HepG2 (cell line): ENCODE data around the gene BSN. TPM values are rescaled to one million over a fixed set of nuclear protein-coding genes. Genes with fewer than 3 reads are reported as not detected.

Source experiments
- FOXO1 ChIP-seq: sonication (generic); formaldehyde crosslinking; IDR thresholded peaks from 2 replicates; pipeline ENCODE4 v1.4.0; 2020; ENCODE audit warnings: missing genetic modification reagents
- HNRNPUL1 ChIP-seq: fragments of 200-400 bp; formaldehyde crosslinking; IDR thresholded peaks from 2 replicates; pipeline ENCODE4 v1.6.1; 2017; ENCODE audit warnings: low read depth, mild to moderate bottlenecking, low read length, moderate library complexity
- KLF11 ChIP-seq: IDR thresholded peaks from 2 replicates; pipeline ENCODE4 v1.6.1; 2016; ENCODE audit warnings: missing compliant biosample characterization
- MIXL1 ChIP-seq: IDR thresholded peaks from 2 replicates; pipeline ENCODE4 v1.6.1; 2016
- PPARG ChIP-seq: conservative IDR thresholded peaks from 2 replicates; pipeline ENCODE4 v1.6.1; 2016; ENCODE audit warnings: missing biosample characterization, missing genetic modification reagents
- SIN3A ChIP-seq: IDR thresholded peaks from 2 replicates; pipeline ENCODE4 v1.6.1; 2011; ENCODE audit warnings: low read depth, mild to moderate bottlenecking, control low read depth, low read length, borderline replicate concordance
- SOX13 ChIP-seq, 3 experiments: fragments of 450-650 bp in 1 of 3; sonication (generic) in 1 of 3; formaldehyde crosslinking in 1 of 3; IDR thresholded peaks in 2 of 3; conservative IDR thresholded peaks in 1 of 3; 2 replicates each; pipeline versions ENCODE4 v1.5.0 to v1.6.1; 2016 to 2020; ENCODE audit warnings: antibody characterized with exemption in 1 of 3, mild to moderate bottlenecking in 1 of 3, missing compliant biosample characterization in 1 of 3, missing genetic modification reagents in 1 of 3, moderate library complexity in 1 of 3
- SRSF9 ChIP-seq: fragments of 200-400 bp; formaldehyde crosslinking; IDR thresholded peaks from 2 replicates; pipeline ENCODE4 v1.6.1; 2018; ENCODE audit warnings: borderline replicate concordance, mild to moderate bottlenecking, low read depth, low read length; ENCODE audit not compliant: insufficient read depth, poor library complexity, severe bottlenecking
- YEATS2 ChIP-seq: sonication (generic); formaldehyde crosslinking; IDR thresholded peaks from 2 replicates; pipeline ENCODE4 v1.4.0; 2020; ENCODE audit warnings: missing genetic modification reagents, borderline replicate concordance
- ZBTB7B ChIP-seq: sonication (generic); formaldehyde crosslinking; IDR thresholded peaks from 2 replicates; pipeline ENCODE4 v1.4.0; 2020; ENCODE audit warnings: missing genetic modification reagents
- ZFY ChIP-seq: sonication (generic); formaldehyde crosslinking; IDR thresholded peaks from 2 replicates; pipeline ENCODE4 v1.4.0; 2020; ENCODE audit warnings: missing genetic modification reagents
- ZKSCAN1 ChIP-seq: fragments of 150-350 bp; IDR thresholded peaks from 2 replicates; pipeline ENCODE4 v1.6.1; 2014; ENCODE audit warnings: low read length
- ZNF207 ChIP-seq: fragments of 450-650 bp; IDR thresholded peaks from 2 replicates; pipeline ENCODE4 v1.6.1; 2016; ENCODE audit warnings: antibody characterized with exemption, borderline replicate concordance
- ZNF34 ChIP-seq: sonication (generic); formaldehyde crosslinking; IDR thresholded peaks from 2 replicates; pipeline ENCODE4 v1.4.0; 2020; ENCODE audit warnings: mild to moderate bottlenecking, missing genetic modification reagents, borderline replicate concordance
- ZNF367 ChIP-seq: sonication (generic); formaldehyde crosslinking; IDR thresholded peaks from 2 replicates; pipeline ENCODE4 v1.4.0; 2020; ENCODE audit warnings: missing genetic modification reagents, borderline replicate concordance
- ZNF441 ChIP-seq: sonication (generic); formaldehyde crosslinking; IDR thresholded peaks from 2 replicates; pipeline ENCODE4 v1.7.0; 2021; ENCODE audit warnings: missing genetic modification reagents, borderline replicate concordance
- ZNF543 ChIP-seq: sonication (generic); formaldehyde crosslinking; IDR thresholded peaks from 2 replicates; pipeline ENCODE4 v1.4.0; 2020; ENCODE audit warnings: mild to moderate bottlenecking, missing genetic modification reagents
- ZNF891 ChIP-seq: sonication (generic); formaldehyde crosslinking; IDR thresholded peaks from 2 replicates; pipeline ENCODE4 v1.5.0; 2020; ENCODE audit warnings: mild to moderate bottlenecking, missing genetic modification reagents
- polyA plus RNA-seq, 8 experiments: library from polyadenylated mRNA; depleted of rRNA in 3 of 8; stranded (reverse) in 7 of 8; unstranded in 1 of 8; fragments of >200 nt; fragmentation: Illumina TruSeq in 4 of 8; extraction: Trizol in 4 of 8; gene quantifications; 2 replicates each; pipeline versions ENCODE4 v1.2.1 to v1.2.3, GENCODE V29; 2011 to 2016; ENCODE audit warnings: low read depth in 4 of 8, missing spikeins in 1 of 8, mixed read lengths in 1 of 8; ENCODE audit not compliant: insufficient read depth in 1 of 8
- total RNA-seq, 5 experiments: library from RNA; depleted of rRNA; stranded (reverse); fragments of >200 nt; fragmentation: Illumina TruSeq; extraction: Trizol; gene quantifications; 2 replicates each; pipeline ENCODE4 v1.2.3, GENCODE V29; 2016; ENCODE audit warnings: low read depth in 1 of 5
- TF ChIP-seq, protein P1 (sequence below), 2 experiments: sonication (generic) in 1 of 2; formaldehyde crosslinking in 1 of 2; IDR thresholded peaks; 2 replicates each; pipeline versions ENCODE4 v1.6.1 to v1.9.0; 2014 to 2022; ENCODE audit warnings: antibody characterized with exemption in 1 of 2, borderline replicate concordance in 1 of 2, inconsistent platforms in 1 of 2, low read depth in 1 of 2, missing genetic modification reagents in 1 of 2
- TF ChIP-seq, protein P2 (sequence below): sonication (generic); formaldehyde crosslinking; IDR thresholded peaks from 2 replicates; pipeline ENCODE4 v1.5.0; 2020; ENCODE audit warnings: mild to moderate bottlenecking, missing genetic modification reagents, moderate library complexity
- TF ChIP-seq, protein P3 (sequence below): sonication (generic); IDR thresholded peaks from 2 replicates; pipeline ENCODE4 v1.6.1; 2016; ENCODE audit warnings: low read depth, borderline replicate concordance

Gene BSN
- total and polyA plus RNA-seq, 2 of the 13 experiments (the other 11 are each of a cell fraction or from before 2014, with no cell fraction given), result 0.42 to 0.86 TPM

DNA sequence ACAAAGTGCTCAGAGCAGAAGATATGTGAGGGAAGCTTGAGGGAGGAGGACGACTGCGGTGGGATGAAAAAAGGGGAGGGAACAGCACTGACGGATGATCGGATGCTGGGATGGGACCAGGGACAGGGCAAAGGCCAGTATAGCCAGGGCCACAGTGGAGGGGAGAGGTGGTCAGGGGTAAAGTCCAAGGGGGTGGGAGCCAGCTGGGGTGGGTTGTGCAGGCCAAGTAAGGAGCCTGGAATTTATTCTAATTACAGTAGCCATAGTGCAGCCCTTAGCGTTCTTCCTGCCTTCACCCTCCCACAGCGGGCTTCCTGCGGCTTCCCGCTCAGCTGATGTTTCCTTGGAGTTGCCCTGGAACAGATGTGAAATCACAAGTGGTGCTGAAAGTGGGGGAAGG, 112.3 kb downstream of the BSN start (continued):
- no peak for TF ChIP-seq ZNF543 (CRISPR knock-in tag)
- no peak for TF ChIP-seq HNRNPUL1
- TF ChIP-seq, protein P1, sequence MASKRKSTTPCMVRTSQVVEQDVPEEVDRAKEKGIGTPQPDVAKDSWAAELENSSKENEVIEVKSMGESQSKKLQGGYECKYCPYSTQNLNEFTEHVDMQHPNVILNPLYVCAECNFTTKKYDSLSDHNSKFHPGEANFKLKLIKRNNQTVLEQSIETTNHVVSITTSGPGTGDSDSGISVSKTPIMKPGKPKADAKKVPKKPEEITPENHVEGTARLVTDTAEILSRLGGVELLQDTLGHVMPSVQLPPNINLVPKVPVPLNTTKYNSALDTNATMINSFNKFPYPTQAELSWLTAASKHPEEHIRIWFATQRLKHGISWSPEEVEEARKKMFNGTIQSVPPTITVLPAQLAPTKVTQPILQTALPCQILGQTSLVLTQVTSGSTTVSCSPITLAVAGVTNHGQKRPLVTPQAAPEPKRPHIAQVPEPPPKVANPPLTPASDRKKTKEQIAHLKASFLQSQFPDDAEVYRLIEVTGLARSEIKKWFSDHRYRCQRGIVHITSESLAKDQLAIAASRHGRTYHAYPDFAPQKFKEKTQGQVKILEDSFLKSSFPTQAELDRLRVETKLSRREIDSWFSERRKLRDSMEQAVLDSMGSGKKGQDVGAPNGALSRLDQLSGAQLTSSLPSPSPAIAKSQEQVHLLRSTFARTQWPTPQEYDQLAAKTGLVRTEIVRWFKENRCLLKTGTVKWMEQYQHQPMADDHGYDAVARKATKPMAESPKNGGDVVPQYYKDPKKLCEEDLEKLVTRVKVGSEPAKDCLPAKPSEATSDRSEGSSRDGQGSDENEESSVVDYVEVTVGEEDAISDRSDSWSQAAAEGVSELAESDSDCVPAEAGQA (IDR thresholded peaks at IDR 0.05; ENCODE audit: low read depth), result 0 out of 2 replicates have a peak, but pooled peaks have one; percentile 18
- TF ChIP-seq, protein P1 (CRISPR knock-in tag; IDR thresholded peaks at IDR 0.05; ENCODE audit: borderline replicate concordance), result no peak
- TF ChIP-seq YEATS2, result no peak
- TF ChIP-seq KLF11 (CRISPR knock-in tag), result no peak
- TF ChIP-seq ZFY (CRISPR knock-in tag), result 0 out of 2 replicates have a peak, but pooled peaks have one; percentile 13
- 0 out of 2 replicates have a peak, but pooled peaks have one; percentile 55 for TF ChIP-seq MIXL1 (CRISPR knock-in tag)
- no peak for TF ChIP-seq ZNF34 (CRISPR knock-in tag)
- TF ChIP-seq ZNF207, result no peak
- TF ChIP-seq PPARG (CRISPR knock-in tag), result peak; percentile 47; the same call in 1 of the 2 replicates
- 0 out of 2 replicates have a peak, but pooled peaks have one; percentile 5 for TF ChIP-seq ZNF441 (CRISPR knock-in tag)
- TF ChIP-seq SRSF9, result no peak
- TF ChIP-seq, protein P2, sequence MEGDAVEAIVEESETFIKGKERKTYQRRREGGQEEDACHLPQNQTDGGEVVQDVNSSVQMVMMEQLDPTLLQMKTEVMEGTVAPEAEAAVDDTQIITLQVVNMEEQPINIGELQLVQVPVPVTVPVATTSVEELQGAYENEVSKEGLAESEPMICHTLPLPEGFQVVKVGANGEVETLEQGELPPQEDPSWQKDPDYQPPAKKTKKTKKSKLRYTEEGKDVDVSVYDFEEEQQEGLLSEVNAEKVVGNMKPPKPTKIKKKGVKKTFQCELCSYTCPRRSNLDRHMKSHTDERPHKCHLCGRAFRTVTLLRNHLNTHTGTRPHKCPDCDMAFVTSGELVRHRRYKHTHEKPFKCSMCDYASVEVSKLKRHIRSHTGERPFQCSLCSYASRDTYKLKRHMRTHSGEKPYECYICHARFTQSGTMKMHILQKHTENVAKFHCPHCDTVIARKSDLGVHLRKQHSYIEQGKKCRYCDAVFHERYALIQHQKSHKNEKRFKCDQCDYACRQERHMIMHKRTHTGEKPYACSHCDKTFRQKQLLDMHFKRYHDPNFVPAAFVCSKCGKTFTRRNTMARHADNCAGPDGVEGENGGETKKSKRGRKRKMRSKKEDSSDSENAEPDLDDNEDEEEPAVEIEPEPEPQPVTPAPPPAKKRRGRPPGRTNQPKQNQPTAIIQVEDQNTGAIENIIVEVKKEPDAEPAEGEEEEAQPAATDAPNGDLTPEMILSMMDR (CRISPR knock-in tag), result 0 out of 2 replicates have a peak, but pooled peaks have one; percentile 14
- TF ChIP-seq ZBTB7B (CRISPR knock-in tag), result 0 out of 2 replicates have a peak, but pooled peaks have one; percentile 21
- TF ChIP-seq ZNF367, result no peak
- TF ChIP-seq, protein P3, sequence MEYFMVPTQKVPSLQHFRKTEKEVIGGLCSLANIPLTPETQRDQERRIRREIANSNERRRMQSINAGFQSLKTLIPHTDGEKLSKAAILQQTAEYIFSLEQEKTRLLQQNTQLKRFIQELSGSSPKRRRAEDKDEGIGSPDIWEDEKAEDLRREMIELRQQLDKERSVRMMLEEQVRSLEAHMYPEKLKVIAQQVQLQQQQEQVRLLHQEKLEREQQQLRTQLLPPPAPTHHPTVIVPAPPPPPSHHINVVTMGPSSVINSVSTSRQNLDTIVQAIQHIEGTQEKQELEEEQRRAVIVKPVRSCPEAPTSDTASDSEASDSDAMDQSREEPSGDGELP, result peak; percentile 93
- TF ChIP-seq FOXO1 (CRISPR knock-in tag), result peak; percentile 48; the same call in 1 of the 2 replicates
- TF ChIP-seq ZNF891 (CRISPR knock-in tag), result no peak
- 0 out of 2 replicates have a peak, but pooled peaks have one; percentile 65 for TF ChIP-seq SIN3A
- no peak for TF ChIP-seq ZKSCAN1
- no peak for TF ChIP-seq SOX13 (IDR thresholded peaks at IDR 0.05)
- TF ChIP-seq SOX13 (CRISPR knock-in tag; conservative IDR thresholded peaks at IDR 0.05 in 1 of 2, IDR thresholded peaks at IDR 0.05 in 1 of 2), result peak in 1 of 2 experiments; percentile 31; a peak in 1 of 4 replicates
